Urinary bladder (tissue), 4 donors: ENCODE data around the gene EIF4G1. TPM values are rescaled to one million over a fixed set of nuclear protein-coding genes. Genes with fewer than 3 reads are reported as not detected.

Experiments
- DNase-seq: peaks from one replicate; pipeline ENCODE4 v3.0.0-alpha.2; 2015; ENCODE audit errors: extremely low spot score
- H3K27ac ChIP-seq: one replicate; pipeline ENCODE4 v1.5.1; 2013; ENCODE audit warnings: low read depth, mild to moderate bottlenecking, moderate library complexity
- H3K36me3 ChIP-seq: one replicate; pipeline ENCODE4 v1.6.1; 2013; ENCODE audit warnings: mild to moderate bottlenecking, moderate library complexity; ENCODE audit not compliant: insufficient read depth
- H3K4me1 ChIP-seq: one replicate; pipeline ENCODE4 v1.6.1; 2013; ENCODE audit warnings: mild to moderate bottlenecking, moderate library complexity; ENCODE audit not compliant: insufficient read depth
- H3K4me3 ChIP-seq: one replicate; pipeline ENCODE4 v1.5.1; 2013; ENCODE audit warnings: low read depth, low read length
- WGBS: extraction: QIAGEN DNeasy Blood & Tissue Kit; methylation state at CpG from one replicate; pipeline ENCODE4 v1.1.7; 2013; 5-methylcytosine and 5-hydroxymethylcytosine counted together
- polyA plus RNA-seq: library from polyadenylated mRNA; stranded (reverse); fragments of 200-250 nt; gene quantifications from one replicate; pipeline ENCODE4 v1.2.3, GENCODE V29; 2013
- total RNA-seq: library from RNA; depleted of rRNA; stranded (reverse); fragments of >200 nt; gene quantifications from one replicate; pipeline ENCODE4 v1.2.3, GENCODE V29; 2014
- donor health status: healthy with polysubstance abuse.
- donor health status: healthy.

The EIF4G1 gene
- total and polyA plus RNA-seq, 2 donors = 117 to 224 TPM

- 80% methylated on average over 24 of the region's 24 CpGs for WGBS
- Histone ChIP-seq H3K4me3 (no peak overlapping the region), H3K36me3 (no peaks in the 10 kb centered on the region), H3K4me1 (no peaks in the 10 kb centered on the region), H3K27ac (no peak overlapping the region)
- DNase-seq = no peak
These were observed 30.3 kb downstream of the EIF4G1 start for GRCh38 chr3:184344579-184345316.

- no peak for DNase-seq
- WGBS = 43% methylated on average over 14 of the region's 14 CpGs
- no peak overlapping the region for H3K4me3 ChIP-seq
- no peaks in the 10 kb centered on the region for H3K4me1 ChIP-seq
- H3K36me3 ChIP-seq = no peaks in the 10 kb centered on the region
- H3K27ac ChIP-seq = no peak overlapping the region
These were observed 31.1 kb downstream of the EIF4G1 start for GRCh38 chr3:184345317-184346144.

GRCh38 chr3:184346480-184347190, 32.2 kb downstream of the EIF4G1 start:
- Histone ChIP-seq H3K36me3 (no peaks in the 10 kb centered on the region), H3K4me1 (no peaks in the 10 kb centered on the region), H3K4me3 (no peak overlapping the region), H3K27ac (no peak overlapping the region)
- WGBS = 93% methylated on average over 20 of the region's 20 CpGs
- DNase-seq = no peak

GRCh38 chr3:184347321-184348056, 33.1 kb downstream of the EIF4G1 start:
- Histone ChIP-seq H3K27ac (no peak overlapping the region), H3K36me3 (no peaks in the 10 kb centered on the region), H3K4me3 (no peak overlapping the region), H3K4me1 (no peaks in the 10 kb centered on the region)
- WGBS = 67% methylated on average over 12 of the region's 12 CpGs
- no peak for DNase-seq

GRCh38 chr3:184348057-184348382, 33.6 kb downstream of the EIF4G1 start:
- H3K27ac ChIP-seq = no peak overlapping the region
- 48% methylated on average over 4 of the region's 4 CpGs for WGBS
- no peak for DNase-seq

GRCh38 chr3:184349563-184350470, 35.4 kb downstream of the EIF4G1 start:
- 84% methylated on average over 10 of the region's 10 CpGs for WGBS
- H3K27ac ChIP-seq = no peak overlapping the region

More at GRCh38 chr3:184348057-184348382, 33.6 kb downstream of the EIF4G1 start:
- no peak overlapping the region for H3K4me3 ChIP-seq
- no peaks in the 10 kb centered on the region for H3K36me3 ChIP-seq
- H3K4me1 ChIP-seq = no peaks in the 10 kb centered on the region

GRCh38 chr3:184350618-184351017, 36.2 kb downstream of the EIF4G1 start:
- WGBS = 91% methylated on average over 6 of the region's 6 CpGs

More at GRCh38 chr3:184349563-184350470, 35.4 kb downstream of the EIF4G1 start:
- Histone ChIP-seq H3K4me3 (no peak overlapping the region), H3K4me1 (no peaks in the 10 kb centered on the region), H3K36me3 (no peaks in the 10 kb centered on the region)
- DNase-seq = no peak

GRCh38 chr3:184351511-184352148, 37.2 kb downstream of the EIF4G1 start:
- WGBS = 48% methylated on average over 9 of the region's 9 CpGs
- no peak overlapping the region for H3K27ac ChIP-seq

More at GRCh38 chr3:184350618-184351017, 36.2 kb downstream of the EIF4G1 start:
- Histone ChIP-seq H3K36me3 (no peaks in the 10 kb centered on the region), H3K4me1 (no peaks in the 10 kb centered on the region), H3K27ac (no peak overlapping the region), H3K4me3 (no peak overlapping the region)
- no peak for DNase-seq

GRCh38 chr3:184352149-184352785, 37.9 kb downstream of the EIF4G1 start:
- 84% methylated on average over 15 of the region's 15 CpGs for WGBS
- Histone ChIP-seq H3K36me3 (no peaks in the 10 kb centered on the region), H3K4me1 (no peaks in the 10 kb centered on the region), H3K27ac (no peak overlapping the region), H3K4me3 (no peak overlapping the region)
- no peak for DNase-seq

More at GRCh38 chr3:184351511-184352148, 37.2 kb downstream of the EIF4G1 start:
- Histone ChIP-seq H3K4me3 (no peak overlapping the region), H3K36me3 (no peaks in the 10 kb centered on the region), H3K4me1 (no peaks in the 10 kb centered on the region)
- no peak for DNase-seq

GRCh38 chr3:184352897-184353545, 38.6 kb downstream of the EIF4G1 start:
- H3K4me1 ChIP-seq = no peaks in the 10 kb centered on the region
- H3K27ac ChIP-seq = no peak overlapping the region
- H3K4me3 ChIP-seq = no peak overlapping the region
- DNase-seq = no peak
- 87% methylated on average over 11 of the region's 11 CpGs for WGBS
- no peaks in the 10 kb centered on the region for H3K36me3 ChIP-seq

- Histone ChIP-seq H3K36me3 (no peaks in the 10 kb centered on the region), H3K27ac (no peak overlapping the region), H3K4me1 (no peaks in the 10 kb centered on the region), H3K4me3 (no peak overlapping the region)
- DNase-seq = no peak
- 96% methylated on average over 11 of the region's 11 CpGs for WGBS
These were observed 39.1 kb downstream of the EIF4G1 start for GRCh38 chr3:184353546-184353941.
